Activated naive CD8-positive, alpha-beta T cell (primary cell): Measurements from ENCODE around the gene WDR13.
A peak's percentile ranks its signal among the peaks of the same experiment; 100 is the strongest.
"Not testable (repeated sequence)": the region's sequence is repeated elsewhere in the genome, so short reads cannot be mapped to it uniquely, and the experiment has no call there.

ENCODE experiments used
- H3K27ac Mint-ChIP-seq: one replicate; pipeline ENCODE4 v1.8.0; 2021; ENCODE audit warnings: mixed read lengths
- H3K27me3 Mint-ChIP-seq: one replicate; pipeline ENCODE4 v1.8.0; 2021; ENCODE audit warnings: mixed read lengths
- H3K36me3 Mint-ChIP-seq: one replicate; pipeline ENCODE4 v1.8.0; 2021; ENCODE audit warnings: mixed read lengths
- H3K4me1 Mint-ChIP-seq: one replicate; pipeline ENCODE4 v1.8.0; 2021; ENCODE audit warnings: low read depth, mixed read lengths
- H3K4me3 Mint-ChIP-seq: one replicate; pipeline ENCODE4 v1.8.0; 2021; ENCODE audit warnings: mild to moderate bottlenecking, mixed read lengths
- H3K9me3 Mint-ChIP-seq: one replicate; pipeline ENCODE4 v1.8.0; 2021; ENCODE audit warnings: low read depth, mixed read lengths

The WDR13 gene

DNA sequence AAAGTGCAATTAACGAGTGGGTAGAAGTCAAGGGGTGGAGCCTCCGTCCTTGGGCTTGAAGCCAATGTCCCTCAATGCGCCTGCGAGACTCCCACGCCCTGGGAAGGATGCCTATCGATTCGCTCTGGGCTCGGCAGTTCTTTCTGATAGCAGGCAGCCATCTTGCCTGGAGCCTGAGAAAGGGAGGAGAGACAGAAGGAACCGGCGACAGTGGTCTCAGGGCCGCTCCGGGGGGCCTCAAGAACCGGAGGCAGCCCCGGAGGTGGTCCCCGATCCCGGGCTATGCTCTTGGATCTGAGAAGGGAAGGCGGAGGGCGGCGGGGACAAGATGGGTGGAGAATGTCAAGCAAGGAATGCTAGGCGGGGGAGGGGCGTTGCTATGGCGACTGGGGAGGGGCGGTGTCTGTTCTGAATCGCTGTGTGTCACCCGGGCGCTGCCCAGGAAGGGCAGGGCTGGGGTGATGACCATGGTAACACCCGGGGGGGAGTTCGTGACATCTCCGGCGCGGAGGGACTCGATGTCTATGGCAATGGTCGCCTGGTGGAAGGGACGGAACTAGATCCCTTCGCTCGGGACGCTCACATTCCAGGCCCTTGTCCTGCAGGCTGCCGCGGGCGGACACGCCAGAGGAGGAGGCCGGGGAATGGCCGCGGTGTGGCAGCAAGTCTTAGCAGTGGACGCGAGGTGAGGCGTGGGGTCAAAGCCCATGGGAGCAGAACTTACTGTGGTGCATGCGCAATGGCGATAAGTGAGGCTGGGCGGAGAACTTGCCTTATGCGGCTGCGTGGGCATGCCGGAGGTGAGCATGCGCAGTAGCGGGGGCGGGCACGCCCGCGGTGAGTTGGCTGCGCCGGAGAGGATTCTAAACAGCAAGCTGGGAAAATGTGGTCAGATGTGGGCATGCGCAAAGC lies at the start of gene WDR13:
Gene WDR13, plus strand, starts transcription at position 140 of the 912 bp plus-strand sequence. Its CDS starts 505 bp downstream, at position 645.
- H3K4me1 Mint-ChIP-seq: peaks cover 8% of the 10 kb centered on the region
- peak within 1 kb of the TSS; percentile 97 for H3K4me3 Mint-ChIP-seq
- no peaks in the 10 kb centered on the region for H3K36me3 Mint-ChIP-seq

DNA sequence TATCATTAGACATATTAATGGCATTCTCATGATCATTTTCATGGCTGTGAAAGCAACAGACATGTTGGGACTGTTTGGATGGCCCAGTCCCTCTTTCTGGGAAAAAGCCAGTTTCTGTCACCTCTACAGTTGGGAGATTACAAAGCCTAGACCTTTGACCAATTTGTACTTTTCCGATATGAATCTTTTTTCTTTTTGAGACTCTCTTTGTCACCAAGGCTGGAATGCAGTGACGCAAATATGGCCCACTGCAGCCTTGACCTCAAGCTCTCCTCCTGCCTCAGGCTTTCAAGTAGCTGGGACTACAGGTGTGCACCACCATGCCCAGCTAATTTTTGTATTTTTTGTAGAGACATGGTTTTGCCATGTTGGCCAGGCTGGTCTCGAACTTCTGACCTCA lies 48.4 kb upstream of the WDR13 start:
- no peaks in the 10 kb centered on the region for H3K4me1 Mint-ChIP-seq
- H3K4me3 Mint-ChIP-seq: no peak overlapping the region
- no peaks in the 10 kb centered on the region for H3K9me3 Mint-ChIP-seq
- H3K27ac Mint-ChIP-seq: no peak overlapping the region
- no peaks in the 10 kb centered on the region for H3K36me3 Mint-ChIP-seq
- H3K27me3 Mint-ChIP-seq: no peaks in the 10 kb centered on the region

More for the DNA sequence above, at the start of gene WDR13:
- Mint-ChIP-seq H3K27me3 (no peaks in the 10 kb centered on the region), H3K9me3 (no peaks in the 10 kb centered on the region), H3K27ac (peak within 1 kb of the TSS; percentile 98)

DNA sequence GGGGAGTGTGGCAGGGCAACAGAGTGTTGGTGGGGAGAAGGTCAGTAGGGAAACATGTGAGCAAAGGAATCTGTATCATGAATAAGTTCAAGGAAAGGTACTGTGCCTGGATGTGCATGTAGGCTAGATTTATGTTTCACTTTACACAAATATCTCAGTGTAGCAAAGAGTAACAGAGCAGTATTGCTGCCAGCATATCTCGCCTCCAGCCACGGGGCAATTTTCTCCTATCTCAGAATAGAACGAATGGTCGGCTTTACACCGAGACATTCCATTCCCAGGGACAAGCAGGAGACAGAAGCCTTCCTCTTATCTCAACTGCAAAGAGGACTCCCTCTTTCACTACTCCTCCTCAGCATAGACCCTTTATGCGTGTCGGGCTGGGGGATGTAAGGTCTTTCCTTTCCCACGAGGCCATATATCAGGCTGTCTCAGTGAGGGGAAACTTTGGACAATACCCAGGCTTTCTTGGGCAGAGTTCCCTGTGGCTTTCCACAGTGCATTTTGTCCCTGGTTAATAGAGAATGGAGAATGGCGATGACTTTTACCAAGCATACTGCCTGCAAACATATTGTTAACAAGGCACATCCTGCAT lies 41.5 kb upstream of the WDR13 start:
- not testable (repeated sequence) for H3K9me3 Mint-ChIP-seq, H3K36me3 Mint-ChIP-seq, H3K27ac Mint-ChIP-seq, H3K27me3 Mint-ChIP-seq, H3K4me1 Mint-ChIP-seq, H3K4me3 Mint-ChIP-seq

DNA sequence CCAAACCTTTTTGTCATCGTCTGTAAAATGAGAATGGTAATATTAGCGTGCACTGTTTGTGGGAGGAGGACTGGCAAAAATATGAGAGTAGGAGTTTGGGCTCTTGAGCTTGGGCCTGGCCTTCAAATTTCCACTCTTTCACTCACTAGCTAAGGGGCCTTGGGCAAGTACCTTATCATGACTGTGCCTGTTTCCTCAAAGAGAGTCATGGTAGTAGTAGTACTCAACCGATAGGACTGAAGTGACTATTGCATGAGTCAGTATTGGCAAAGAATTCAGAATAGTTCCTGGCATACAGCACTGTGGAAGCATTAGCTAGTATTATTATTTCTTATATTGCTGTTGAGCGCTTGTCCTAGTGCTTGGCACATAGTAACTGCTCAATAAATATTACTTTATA lies 39.0 kb upstream of the WDR13 start:
- Mint-ChIP-seq H3K36me3 (peaks cover 6% of the 10 kb centered on the region), H3K4me3 (no peak overlapping the region), H3K27me3 (no peaks in the 10 kb centered on the region), H3K4me1 (peaks cover 3% of the 10 kb centered on the region), H3K27ac (peak overlapping the region; percentile 75), H3K9me3 (no peaks in the 10 kb centered on the region)

DNA sequence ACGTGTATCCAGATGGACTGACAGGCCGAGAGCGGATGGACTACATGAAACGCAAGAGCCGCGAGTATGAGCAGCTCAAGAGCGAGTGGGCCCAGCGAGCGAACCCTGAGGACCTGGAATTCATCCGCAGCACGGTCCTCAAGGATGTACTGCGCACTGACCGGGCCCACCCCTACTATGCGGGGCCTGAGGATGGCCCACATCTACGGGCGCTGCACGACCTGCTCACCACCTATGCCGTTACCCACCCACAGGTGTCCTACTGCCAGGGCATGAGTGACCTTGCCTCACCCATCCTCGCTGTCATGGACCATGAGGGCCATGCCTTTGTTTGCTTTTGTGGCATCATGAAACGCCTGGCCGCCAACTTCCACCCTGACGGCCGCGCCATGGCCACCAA lies 37.7 kb upstream of the WDR13 start:
- peaks cover 6% of the 10 kb centered on the region for H3K36me3 Mint-ChIP-seq
- no peaks in the 10 kb centered on the region for H3K9me3 Mint-ChIP-seq
- H3K27ac Mint-ChIP-seq: no peak overlapping the region
- H3K4me3 Mint-ChIP-seq: no peak overlapping the region
- peaks cover 3% of the 10 kb centered on the region for H3K4me1 Mint-ChIP-seq
- H3K27me3 Mint-ChIP-seq: no peaks in the 10 kb centered on the region

DNA sequence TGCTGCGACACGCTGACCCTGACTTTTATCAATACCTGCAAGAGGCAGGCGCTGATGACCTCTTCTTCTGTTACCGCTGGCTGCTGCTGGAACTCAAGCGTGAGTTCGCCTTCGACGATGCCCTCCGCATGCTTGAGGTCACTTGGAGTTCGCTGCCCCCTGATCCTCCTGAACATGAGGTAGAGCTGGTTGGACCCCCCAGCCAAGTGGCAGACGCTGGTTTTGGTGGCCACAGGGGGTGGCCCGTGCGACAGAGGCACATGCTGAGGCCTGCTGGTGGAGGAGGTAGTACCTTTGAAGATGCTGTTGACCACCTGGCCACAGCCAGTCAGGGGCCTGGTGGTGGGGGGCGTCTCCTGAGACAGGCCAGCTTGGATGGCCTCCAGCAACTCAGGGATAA lies 37.2 kb upstream of the WDR13 start:
- H3K27me3 Mint-ChIP-seq: no peaks in the 10 kb centered on the region
- peaks cover 3% of the 10 kb centered on the region for H3K4me1 Mint-ChIP-seq
- no peak overlapping the region for H3K27ac Mint-ChIP-seq
- peaks cover 3% of the 10 kb centered on the region for H3K36me3 Mint-ChIP-seq
- no peak overlapping the region for H3K4me3 Mint-ChIP-seq
- no peaks in the 10 kb centered on the region for H3K9me3 Mint-ChIP-seq

DNA sequence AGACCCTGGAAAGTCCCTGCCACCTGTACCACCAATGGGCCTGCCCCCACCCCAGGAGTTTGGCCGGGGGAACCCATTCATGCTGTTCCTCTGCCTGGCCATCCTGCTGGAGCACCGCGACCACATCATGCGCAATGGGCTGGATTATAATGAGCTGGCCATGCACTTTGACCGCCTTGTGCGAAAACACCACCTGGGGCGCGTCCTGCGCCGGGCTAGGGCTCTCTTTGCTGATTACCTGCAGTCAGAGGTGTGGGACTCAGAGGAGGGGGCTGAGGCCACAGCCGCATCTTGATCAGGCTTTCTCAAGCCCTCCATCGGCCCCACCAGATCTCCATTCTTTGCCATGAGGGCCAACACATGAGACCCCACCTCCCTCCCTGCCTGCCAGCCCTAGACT lies 36.6 kb upstream of the WDR13 start:
- peaks cover 3% of the 10 kb centered on the region for H3K4me1 Mint-ChIP-seq
- H3K27ac Mint-ChIP-seq: no peak overlapping the region
- H3K27me3 Mint-ChIP-seq: no peaks in the 10 kb centered on the region
- H3K4me3 Mint-ChIP-seq: no peak overlapping the region
- peaks cover under 1% of the 10 kb centered on the region for H3K36me3 Mint-ChIP-seq
- H3K9me3 Mint-ChIP-seq: no peaks in the 10 kb centered on the region

DNA sequence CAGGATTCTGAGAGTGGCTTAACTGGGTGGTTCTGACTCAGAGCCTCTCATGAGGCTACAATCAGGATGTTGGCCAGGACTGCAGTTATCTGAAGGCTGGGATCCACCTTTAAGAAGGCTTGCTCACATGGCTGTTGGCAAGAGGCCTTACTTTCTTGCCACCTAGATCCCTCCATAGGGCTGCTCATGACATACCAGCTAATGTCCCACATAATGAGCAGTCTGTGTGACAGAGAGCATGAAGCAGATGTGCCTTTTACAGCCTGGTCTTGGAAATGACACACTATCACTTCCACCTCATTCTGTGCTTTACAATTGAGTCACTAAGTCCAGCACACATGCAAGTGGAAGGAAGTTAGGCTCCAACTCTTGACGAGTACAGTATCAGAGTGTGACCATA lies 27.3 kb upstream of the WDR13 start:
- no peaks in the 10 kb centered on the region for H3K27me3 Mint-ChIP-seq
- H3K9me3 Mint-ChIP-seq: no peaks in the 10 kb centered on the region
- H3K27ac Mint-ChIP-seq: no peak overlapping the region
- no peak overlapping the region for H3K4me3 Mint-ChIP-seq
- peaks cover 4% of the 10 kb centered on the region for H3K4me1 Mint-ChIP-seq
- H3K36me3 Mint-ChIP-seq: peaks cover 2% of the 10 kb centered on the region

DNA sequence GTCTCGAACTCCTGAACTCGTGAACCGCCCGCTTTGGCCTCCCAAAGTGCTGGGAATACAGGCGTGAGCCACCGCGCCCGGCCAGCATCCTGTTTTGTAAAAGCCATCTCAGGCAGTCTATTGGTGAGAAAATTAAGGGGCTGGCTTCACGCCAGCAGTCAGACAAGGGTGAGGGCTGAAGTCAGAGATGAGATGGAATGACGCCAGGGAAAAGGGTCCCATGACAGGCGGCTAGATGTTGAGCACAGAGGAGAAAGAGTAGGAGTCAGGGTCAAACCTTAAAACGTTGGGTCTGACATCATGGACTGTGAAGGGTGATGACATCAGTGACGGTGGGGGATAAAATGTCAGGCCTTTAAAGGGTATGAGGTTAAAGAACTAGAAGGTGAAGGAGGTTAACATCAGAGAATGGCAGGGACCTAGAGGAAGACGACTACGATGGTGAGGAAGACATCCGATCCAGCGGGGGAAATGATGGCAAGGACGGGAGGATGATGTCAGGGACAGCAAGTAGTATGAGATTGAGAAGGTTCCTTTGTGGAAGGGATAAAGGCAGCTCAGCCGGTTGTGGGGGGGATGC lies 23.5 kb upstream of the WDR13 start:
- Mint-ChIP-seq H3K9me3 (no peaks in the 10 kb centered on the region), H3K4me3 (peak overlapping the region; percentile 96), H3K27me3 (no peaks in the 10 kb centered on the region), H3K4me1 (peaks cover 19% of the 10 kb centered on the region), H3K27ac (peak overlapping the region; percentile 100), H3K36me3 (peaks cover 3% of the 10 kb centered on the region)

DNA sequence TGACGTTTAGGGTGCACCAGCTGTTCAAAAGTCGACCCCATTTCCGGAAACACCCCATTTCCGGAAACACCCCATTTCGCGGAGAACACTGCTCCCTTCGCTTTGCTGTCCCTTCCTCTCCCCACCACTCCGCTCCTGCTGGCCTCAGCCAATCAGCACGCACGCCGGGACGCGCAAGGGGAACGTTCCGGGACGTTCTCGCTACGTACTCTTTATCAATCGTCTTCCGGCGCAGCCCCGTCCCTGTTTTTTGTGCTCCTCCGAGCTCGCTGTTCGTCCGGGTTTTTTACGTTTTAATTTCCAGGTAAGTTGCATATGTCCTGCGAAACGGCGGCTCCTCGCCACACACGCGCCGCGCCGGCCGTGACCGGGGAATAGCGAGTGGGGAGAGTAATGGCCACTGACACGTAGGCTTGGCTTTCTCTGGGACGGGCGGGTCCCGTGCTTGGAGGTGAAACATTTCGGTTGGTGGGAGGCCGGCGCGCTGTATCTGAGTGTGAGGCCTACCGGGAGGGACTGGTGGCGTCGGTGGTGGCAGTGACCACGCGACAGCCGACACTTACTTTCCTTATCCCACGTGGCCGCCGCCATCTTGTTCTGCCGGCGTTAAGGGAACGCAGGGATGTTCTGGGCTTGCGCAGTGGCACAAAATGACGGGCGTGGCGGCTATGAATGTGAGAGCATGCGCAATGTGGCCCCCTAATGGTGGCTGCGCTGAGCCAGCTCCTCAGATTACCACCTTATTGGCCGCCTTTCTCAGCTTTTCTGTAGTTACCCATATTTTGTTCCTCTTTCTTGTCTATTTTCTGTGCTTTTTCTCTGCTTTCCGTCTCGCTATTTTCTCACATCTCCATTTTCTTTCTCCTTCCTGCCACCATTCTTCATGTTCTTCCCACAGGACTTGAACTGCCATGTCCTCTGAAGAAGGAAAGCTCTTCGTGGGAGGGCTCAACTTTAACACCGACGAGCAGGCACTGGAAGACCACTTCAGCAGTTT lies 22.7 kb upstream of the WDR13 start, which contains the start of gene RBM3:
Gene RBM3, plus strand, starts transcription at position 215 of the 997 bp plus-strand sequence. Its CDS starts 697 bp downstream, at position 912.
- no peaks in the 10 kb centered on the region for H3K27me3 Mint-ChIP-seq

DNA sequence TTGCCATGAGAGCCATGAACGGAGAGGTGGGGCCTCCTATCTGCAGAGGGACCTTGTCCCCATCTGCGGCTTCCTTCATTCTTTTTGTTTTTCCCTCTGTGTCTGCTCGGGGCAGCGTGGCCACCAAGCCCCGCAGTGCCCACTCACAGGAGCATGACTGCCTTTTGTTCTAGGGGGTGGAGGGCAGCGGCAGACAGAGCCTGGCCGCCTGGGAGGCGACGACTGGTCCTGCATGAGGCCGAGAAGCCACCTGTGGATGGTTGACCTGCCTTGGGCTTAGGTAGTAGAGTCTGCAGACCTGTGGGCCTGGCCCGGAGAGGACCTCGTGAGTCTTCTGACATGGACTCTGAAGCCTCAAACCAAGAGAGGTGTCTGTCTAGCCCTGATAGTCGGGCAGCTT lies 21.6 kb upstream of the WDR13 start:
- peak overlapping the region; percentile 100 for H3K27ac Mint-ChIP-seq
- H3K9me3 Mint-ChIP-seq: no peaks in the 10 kb centered on the region
- peak overlapping the region; percentile 96 for H3K4me3 Mint-ChIP-seq
- peaks cover 23% of the 10 kb centered on the region for H3K4me1 Mint-ChIP-seq
- no peaks in the 10 kb centered on the region for H3K27me3 Mint-ChIP-seq
- peaks cover 3% of the 10 kb centered on the region for H3K36me3 Mint-ChIP-seq

More for the DNA sequence above, 22.7 kb upstream of the WDR13 start, which contains the start of gene RBM3:
- H3K4me1 Mint-ChIP-seq: peaks cover 21% of the 10 kb centered on the region
- H3K4me3 Mint-ChIP-seq: peak within 1 kb of the TSS; percentile 96
- peaks cover 3% of the 10 kb centered on the region for H3K36me3 Mint-ChIP-seq
- no peaks in the 10 kb centered on the region for H3K9me3 Mint-ChIP-seq
- H3K27ac Mint-ChIP-seq: peak within 1 kb of the TSS; percentile 100

DNA sequence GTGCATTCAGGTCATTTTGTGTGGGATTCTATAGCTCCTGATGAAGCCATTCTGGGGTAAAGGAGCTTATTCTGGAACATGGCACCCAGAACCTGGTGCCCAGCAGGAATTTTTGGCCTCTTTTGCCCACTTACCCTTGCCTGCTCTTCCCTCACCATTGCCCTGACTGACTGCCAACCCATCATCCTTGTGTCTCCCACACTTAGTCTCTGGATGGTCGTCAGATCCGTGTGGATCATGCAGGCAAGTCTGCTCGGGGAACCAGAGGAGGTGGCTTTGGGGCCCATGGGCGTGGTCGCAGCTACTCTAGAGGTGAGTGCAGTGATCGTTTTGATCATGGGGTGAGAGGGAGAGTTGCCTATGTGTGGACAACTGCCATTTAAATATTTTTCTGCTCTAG lies 21.2 kb upstream of the WDR13 start:
- H3K9me3 Mint-ChIP-seq: no peaks in the 10 kb centered on the region
- peak overlapping the region; percentile 100 for H3K27ac Mint-ChIP-seq
- H3K27me3 Mint-ChIP-seq: no peaks in the 10 kb centered on the region
- peaks cover 3% of the 10 kb centered on the region for H3K36me3 Mint-ChIP-seq
- H3K4me1 Mint-ChIP-seq: peaks cover 23% of the 10 kb centered on the region
- peak overlapping the region; percentile 96 for H3K4me3 Mint-ChIP-seq

DNA sequence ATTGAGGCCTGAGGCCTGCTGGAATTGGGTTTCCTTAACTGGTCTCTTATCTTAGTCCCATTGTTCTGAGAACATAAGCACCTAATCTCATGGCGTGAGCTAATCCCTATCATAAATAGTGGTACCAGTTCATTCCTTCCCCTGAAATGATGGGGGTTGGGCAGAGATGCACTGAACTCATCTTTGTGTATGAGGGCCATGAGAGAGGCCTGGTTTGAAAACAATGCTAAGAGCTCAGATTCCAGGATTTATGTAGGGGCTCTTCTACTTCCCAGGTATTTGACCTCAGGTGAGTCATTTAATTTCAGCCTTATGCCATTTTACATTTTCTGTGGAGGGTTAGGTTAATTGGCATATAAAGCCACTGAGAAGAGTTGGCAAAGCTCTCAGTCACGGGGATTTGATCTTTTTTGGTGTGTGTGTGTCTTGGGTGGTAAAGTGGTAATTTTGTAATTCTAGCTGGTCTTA lies 18.6 kb upstream of the WDR13 start:
- Mint-ChIP-seq H3K4me1 (peaks cover 25% of the 10 kb centered on the region), H3K9me3 (no peaks in the 10 kb centered on the region), H3K4me3 (peak overlapping the region; percentile 96), H3K36me3 (peaks cover 3% of the 10 kb centered on the region), H3K27ac (peak overlapping the region; percentile 78), H3K27me3 (no peaks in the 10 kb centered on the region)

DNA sequence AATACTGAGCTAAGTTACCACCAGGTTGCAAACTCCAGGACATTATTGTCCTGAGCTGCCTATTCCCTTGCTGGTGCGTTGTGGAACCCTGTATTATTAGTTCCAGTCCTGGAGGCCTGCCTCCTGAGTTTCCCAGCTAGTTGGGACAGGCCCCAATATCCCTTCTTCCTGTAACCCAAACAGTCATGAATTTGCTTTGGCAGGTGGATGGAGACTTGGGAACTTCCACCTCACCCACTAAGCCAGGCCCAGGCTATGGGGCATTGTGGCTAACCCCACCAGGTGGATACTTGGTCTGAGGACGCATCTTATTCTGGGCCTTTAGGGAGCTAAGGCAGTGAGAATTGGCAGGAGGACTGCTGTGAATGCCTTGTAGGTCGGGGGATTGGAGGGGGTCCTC lies 18.0 kb upstream of the WDR13 start:
- H3K27me3 Mint-ChIP-seq: no peaks in the 10 kb centered on the region
- H3K9me3 Mint-ChIP-seq: no peaks in the 10 kb centered on the region
- peaks cover 3% of the 10 kb centered on the region for H3K36me3 Mint-ChIP-seq
- H3K4me1 Mint-ChIP-seq: peaks cover 21% of the 10 kb centered on the region
- no peak overlapping the region for H3K4me3 Mint-ChIP-seq
- H3K27ac Mint-ChIP-seq: no peak overlapping the region
